Heart right ventricle (tissue), 16 donors: Measurements from ENCODE around the gene MAP4K4. TPM values are rescaled to one million over a fixed set of nuclear protein-coding genes. Genes with fewer than 3 reads are reported as not detected.

Experiments used
- ATAC-seq, 8 donors: fragments of 200-7000 bp; cut with Tn5 transposase; one replicate each; pipeline ENCODE4 v1.9.1; 2020; ENCODE audit warnings: mild to moderate bottlenecking in 8 of 8, moderate library complexity in 8 of 8, moderate number of reproducible peaks in 1 of 8
- DNase-seq, 2 donors: peaks; one replicate each; pipeline ENCODE4 v3.0.0-alpha.2; 2020
- H3K27ac ChIP-seq, 10 donors: fragments of 200-600 bp; sonication (generic) in 2 of 10; one replicate each; pipeline versions ENCODE4 v1.5.0 to v1.8.0; 2020 to 2022; ENCODE audit warnings: mild to moderate bottlenecking in 3 of 10
- H3K27me3 ChIP-seq, 7 donors: fragments of 200-600 bp; one replicate each; pipeline ENCODE4 v1.8.0; 2021 to 2022; ENCODE audit warnings: mild to moderate bottlenecking in 2 of 7
- H3K36me3 ChIP-seq, 9 donors: fragments of 200-600 bp; sonication (generic) in 1 of 9; one replicate each; pipeline versions ENCODE4 v1.5.0 to v1.8.0; 2020 to 2022; ENCODE audit warnings: mild to moderate bottlenecking in 2 of 9
- H3K4me1 ChIP-seq, 9 donors: fragments of 200-600 bp; sonication (generic) in 1 of 9; one replicate each; pipeline versions ENCODE4 v1.5.0 to v1.8.0; 2020 to 2022; ENCODE audit warnings: mild to moderate bottlenecking in 4 of 9
- H3K4me3 ChIP-seq, 10 donors: fragments of 200-600 bp; sonication (generic) in 2 of 10; one replicate each; pipeline versions ENCODE4 v1.5.0 to v1.8.0; 2020 to 2022; ENCODE audit warnings: mild to moderate bottlenecking in 7 of 10, moderate library complexity in 2 of 10
- H3K9me3 ChIP-seq, 11 donors: fragments of 200-600 bp in 10 of 11; sonication (generic) in 2 of 11; one replicate each; pipeline versions ENCODE4 v1.5.0 to v1.8.0; 2013 to 2022; ENCODE audit warnings: mild to moderate bottlenecking in 2 of 11, control low read depth in 1 of 11, moderate library complexity in 1 of 11
- WGBS, 2 donors: extraction: QIAGEN DNeasy Blood & Tissue Kit; methylation state at CpG; one replicate each; pipeline ENCODE4 v1.1.7; 2013; ENCODE audit warnings: inconsistent platforms in 1 of 2; 5-methylcytosine and 5-hydroxymethylcytosine counted together
- intact Hi-C, 10 donors: fragments of 100-400 bp; cut with DNase I; formaldehyde crosslinking; loops; one replicate each; pipeline versions ENCODE4 v1.11.1 to v1.14.2; 2022
- polyA plus RNA-seq, 2 donors: library from polyadenylated mRNA; stranded (reverse); fragments of 200-250 nt; gene quantifications; one replicate each; pipeline ENCODE4 v1.2.3, GENCODE V29; 2013
- total RNA-seq, 10 donors: library from RNA; stranded (reverse); fragmentation: NEBNext Ultra II Directional in 3 of 10; extraction: Animal tissue kit (Norgen Biotek cat#: 25700) in 3 of 10; gene quantifications; one replicate each; pipeline versions ENCODE4 v1.2.1 to v1.2.4, GENCODE V29; 2021 to 2023
- TF ChIP-seq, protein P1 (sequence below), 9 donors: fragments of 200-600 bp; sonication (generic) in 2 of 9; IDR thresholded peaks; one replicate each; pipeline versions ENCODE4 v1.5.0 to v1.8.0; 2021 to 2022; ENCODE audit warnings: antibody characterized with exemption in 9 of 9, mild to moderate bottlenecking in 5 of 9, moderate library complexity in 1 of 9
- donor health status: Arrhythmogenic right ventricular cardiomyopathy.
- donor health status: ischemic (EF 13 %, LVEDD 7.1; RV severe dilation, severe dysfunction).
- donor health status: healthy with polysubstance abuse.
- donor health status: DM: no; HTN: yes; CAD: no.
- donor health status: DM: no; HTN: no; CAD: no.
- donor health status: ischemic (EF 25% LVEDD 6.9; RV normal size, moderate dysfunction).
- donor health status: ischemic (EF 25% LVEDD 5.7; RV mildly dilated, moderate dysfunction).
- donor health status: healthy.
- donor health status: DM: yes; HTN: yes; CAD: no.
- donor health status: Ischemic cardiomyopathy.
- donor health status: ischemic (EF 35%, LVEDD 5.7; RV mildly dilated, moderate dysfunction).
- donor health status: nonischemic (EF 11% LVEDD 7.7; RV severe dilation, severe dysfunction).
- donor health status: DM: yes; HTN: yes; CAD: no.
- donor health status: PGD.
- donor health status: ischemic (EF 29% LVEDD 5.4; RV normal size, mild dysfunction).
- donor health status: nonischemic (EF 23%, LVEDD 6.1; RV moderate dilation, normal function).

Gene MAP4K4
- total and polyA plus RNA-seq, 12 donors = 44.3 to 116 (median 86.1) TPM

DNA sequence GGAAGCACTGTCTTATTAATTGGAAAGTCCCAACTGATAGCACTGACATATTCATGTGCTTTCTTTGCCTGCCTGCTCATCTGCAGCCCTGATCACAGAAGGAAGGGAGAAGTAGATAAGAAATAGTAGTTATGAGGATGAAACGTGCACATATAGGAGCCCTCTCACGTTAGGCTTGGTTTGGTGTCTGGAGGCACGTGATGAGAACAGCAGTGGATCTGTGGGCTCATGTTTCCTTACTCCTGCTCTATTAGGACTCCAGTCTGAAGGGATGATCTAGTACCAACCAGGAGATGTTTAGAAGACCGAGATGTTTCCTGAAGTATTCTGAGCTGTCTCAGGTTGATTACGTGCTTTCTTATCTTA, 84.9 kb downstream of the MAP4K4 start:
- 64 to 69% methylated on average over 5 of the region's 5 CpGs for WGBS, 2 donors
- Histone ChIP-seq H3K27ac (no peak overlapping the region), H3K36me3 (no peaks in the 10 kb centered on the region), H3K9me3 (no peaks in the 10 kb centered on the region), H3K4me1 (peaks cover 5 to 87% (median 50%) of the 10 kb centered on the region in 9 donors), H3K4me3 (no peak overlapping the region), H3K27me3 (no peaks in the 10 kb centered on the region)
- ATAC-seq (no peak), DNase-seq (no peak)
- TF ChIP-seq, protein P1, sequence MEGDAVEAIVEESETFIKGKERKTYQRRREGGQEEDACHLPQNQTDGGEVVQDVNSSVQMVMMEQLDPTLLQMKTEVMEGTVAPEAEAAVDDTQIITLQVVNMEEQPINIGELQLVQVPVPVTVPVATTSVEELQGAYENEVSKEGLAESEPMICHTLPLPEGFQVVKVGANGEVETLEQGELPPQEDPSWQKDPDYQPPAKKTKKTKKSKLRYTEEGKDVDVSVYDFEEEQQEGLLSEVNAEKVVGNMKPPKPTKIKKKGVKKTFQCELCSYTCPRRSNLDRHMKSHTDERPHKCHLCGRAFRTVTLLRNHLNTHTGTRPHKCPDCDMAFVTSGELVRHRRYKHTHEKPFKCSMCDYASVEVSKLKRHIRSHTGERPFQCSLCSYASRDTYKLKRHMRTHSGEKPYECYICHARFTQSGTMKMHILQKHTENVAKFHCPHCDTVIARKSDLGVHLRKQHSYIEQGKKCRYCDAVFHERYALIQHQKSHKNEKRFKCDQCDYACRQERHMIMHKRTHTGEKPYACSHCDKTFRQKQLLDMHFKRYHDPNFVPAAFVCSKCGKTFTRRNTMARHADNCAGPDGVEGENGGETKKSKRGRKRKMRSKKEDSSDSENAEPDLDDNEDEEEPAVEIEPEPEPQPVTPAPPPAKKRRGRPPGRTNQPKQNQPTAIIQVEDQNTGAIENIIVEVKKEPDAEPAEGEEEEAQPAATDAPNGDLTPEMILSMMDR (IDR thresholded peaks at IDR 0.05) = no peak
- intact Hi-C loops = no loop called here

DNA sequence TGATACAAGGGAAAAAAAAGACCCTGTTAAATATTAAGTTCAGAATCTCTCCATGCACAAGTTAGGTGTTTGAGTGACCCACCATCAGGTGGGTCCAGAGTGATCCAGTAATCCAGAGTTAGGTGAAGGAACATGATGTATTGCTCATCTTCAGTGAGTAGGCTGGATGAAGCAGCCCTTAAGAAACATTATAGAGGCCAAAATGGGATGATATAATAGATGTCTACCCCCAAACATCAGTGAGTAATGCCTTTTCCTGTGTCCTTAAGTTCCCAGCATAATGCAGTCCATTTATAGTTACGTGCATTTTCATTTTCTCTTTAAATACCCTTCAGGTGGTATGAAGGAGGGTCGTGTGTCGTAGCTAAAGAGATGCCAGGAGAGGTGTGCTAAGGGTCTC, 89.6 kb downstream of the MAP4K4 start:
- Histone ChIP-seq H3K36me3 (peaks cover 0 to 16% (median 0%) of the 10 kb centered on the region in 9 donors), H3K9me3 (no peaks in the 10 kb centered on the region), H3K27me3 (no peaks in the 10 kb centered on the region), H3K4me3 (no peak overlapping the region), H3K4me1 (peaks cover 0 to 83% (median 46%) of the 10 kb centered on the region in 9 donors), H3K27ac (no peak overlapping the region)
- DNase-seq = no peak
- 77 to 83% methylated on average over 3 of the region's 3 CpGs for WGBS, 2 donors
- ATAC-seq = no peak
- intact Hi-C loops = loop anchor here in 1 of 10 donors (5.0 kb wide), 1 partner anchor 35 kb away; no protein-coding TSS in a partner anchor
- TF ChIP-seq, protein P1 (IDR thresholded peaks at IDR 0.05) = no peak

DNA sequence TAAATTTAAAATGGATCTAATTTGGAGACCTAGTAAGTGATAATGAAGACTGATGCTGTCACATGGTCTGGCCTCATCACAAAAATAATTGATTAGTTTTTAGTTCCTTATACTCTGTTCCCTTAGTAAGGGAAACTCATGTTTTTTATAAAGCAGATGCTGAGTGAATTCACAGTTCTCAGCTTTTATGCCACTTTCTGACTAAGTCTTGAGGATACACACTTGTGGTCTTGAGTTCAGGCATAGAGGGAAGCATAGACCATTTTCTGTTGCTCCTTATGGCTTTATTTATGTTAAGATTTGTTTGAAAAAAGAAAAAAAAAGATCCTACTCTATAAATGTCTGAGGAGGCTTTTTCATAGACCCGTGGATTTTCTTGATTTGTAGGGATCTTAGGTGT, 91.1 kb downstream of the MAP4K4 start:
- no peak for DNase-seq
- 81 to 87% methylated on average over 1 of the region's 1 CpG for WGBS, 2 donors
- H3K4me1 ChIP-seq = peaks cover under 1 to 84% (median 51%) of the 10 kb centered on the region in 9 donors
- no peak overlapping the region for H3K4me3 ChIP-seq
- TF ChIP-seq, protein P1 (IDR thresholded peaks at IDR 0.05) = no peak
- peak overlapping the region in 1 of 10 donors; percentile 18 for H3K27ac ChIP-seq
- intact Hi-C loops = loop anchor here in 1 of 10 donors (5.0 kb wide), 1 partner anchor 34 kb away; no protein-coding TSS in a partner anchor
- H3K27me3 ChIP-seq = no peaks in the 10 kb centered on the region
- no peak for ATAC-seq
- peaks cover 0 to 24% (median 0%) of the 10 kb centered on the region in 9 donors for H3K36me3 ChIP-seq
- H3K9me3 ChIP-seq = no peaks in the 10 kb centered on the region

DNA sequence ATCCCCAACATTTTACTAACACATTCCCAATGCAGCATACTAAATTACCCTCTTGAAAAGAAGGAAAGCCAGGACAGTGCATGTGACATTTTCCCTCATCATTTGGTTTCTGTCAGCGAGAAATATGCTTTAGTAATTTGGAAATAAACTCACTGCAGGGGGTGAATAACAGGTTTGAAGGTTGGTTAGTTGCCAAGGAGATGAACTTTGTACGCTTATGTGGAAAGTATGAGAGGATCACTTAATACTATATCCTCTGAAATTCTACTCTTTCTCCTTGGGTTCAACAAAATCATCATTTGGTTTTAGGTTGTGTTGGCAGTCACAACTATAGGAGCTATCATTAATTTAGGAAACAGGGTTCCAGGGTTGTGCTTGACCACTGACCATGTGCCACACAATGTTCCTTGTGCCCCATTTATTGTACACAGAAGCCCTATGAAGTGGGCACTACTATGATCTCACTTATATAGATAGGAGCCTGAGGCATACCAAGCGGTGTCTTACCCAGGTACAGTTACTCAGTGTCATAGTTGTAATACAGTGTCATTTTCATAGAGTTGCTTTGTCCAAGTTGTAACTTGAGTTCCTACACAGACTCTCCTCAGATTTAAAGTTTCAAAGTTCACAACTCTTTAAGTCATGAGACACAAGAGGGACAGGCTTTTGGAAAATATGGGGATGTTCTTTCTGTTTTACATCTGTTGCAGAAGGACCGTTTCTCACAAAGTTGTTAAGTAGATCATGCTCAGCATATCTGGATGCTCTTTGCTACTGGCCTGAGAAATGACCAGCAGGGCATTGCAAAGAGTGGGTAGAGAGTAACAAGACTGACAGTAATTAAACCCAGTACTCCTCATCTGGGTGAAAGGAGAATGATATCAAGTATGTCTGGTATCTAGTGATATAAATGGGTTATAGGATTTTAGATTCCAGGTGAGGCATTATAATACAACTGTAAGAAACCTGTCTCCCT, 91.8 kb downstream of the MAP4K4 start:
- intact Hi-C loops = loop anchor here in 1 of 10 donors (5.0 kb wide), 1 partner anchor 33 kb away; no protein-coding TSS in a partner anchor
- WGBS, 2 donors = 75 to 79% methylated on average over 4 of the region's 4 CpGs

More for the DNA sequence above, 91.8 kb downstream of the MAP4K4 start:
- Histone ChIP-seq H3K9me3 (no peaks in the 10 kb centered on the region), H3K27ac (peak overlapping the region in 4 of 10 donors; percentile 17 to 62 (median 18)), H3K27me3 (no peaks in the 10 kb centered on the region), H3K4me1 (peaks cover 5 to 86% (median 57%) of the 10 kb centered on the region in 9 donors), H3K36me3 (peaks cover 0 to 24% (median 0%) of the 10 kb centered on the region in 9 donors), H3K4me3 (no peak overlapping the region)
- DNase-seq = no peak
- TF ChIP-seq, protein P1 (IDR thresholded peaks at IDR 0.05) = no peak
- ATAC-seq = no peak
